ENCODE data around the gene ENAH.

DNA sequence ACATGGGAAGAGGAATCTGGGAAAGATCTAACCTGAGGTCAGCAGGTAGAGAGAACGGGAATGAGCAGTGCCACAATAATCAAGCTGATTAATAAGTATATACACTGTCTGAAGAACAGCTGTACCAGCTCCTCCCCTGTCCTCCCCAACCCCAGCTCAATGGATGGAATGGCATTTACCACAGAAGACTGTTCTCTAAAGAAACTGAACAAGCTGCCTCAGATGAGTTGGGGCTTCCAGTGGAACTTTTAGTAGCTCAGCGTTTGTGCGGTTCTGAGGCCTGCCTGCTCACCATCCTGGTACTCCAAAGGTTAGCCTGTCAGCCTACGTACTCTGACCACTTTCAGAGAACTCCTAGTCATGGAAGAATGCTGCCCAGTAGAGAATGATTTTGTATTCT lies 123.2 kb downstream of the ENAH start:
- TF ChIP-seq, protein P1, sequence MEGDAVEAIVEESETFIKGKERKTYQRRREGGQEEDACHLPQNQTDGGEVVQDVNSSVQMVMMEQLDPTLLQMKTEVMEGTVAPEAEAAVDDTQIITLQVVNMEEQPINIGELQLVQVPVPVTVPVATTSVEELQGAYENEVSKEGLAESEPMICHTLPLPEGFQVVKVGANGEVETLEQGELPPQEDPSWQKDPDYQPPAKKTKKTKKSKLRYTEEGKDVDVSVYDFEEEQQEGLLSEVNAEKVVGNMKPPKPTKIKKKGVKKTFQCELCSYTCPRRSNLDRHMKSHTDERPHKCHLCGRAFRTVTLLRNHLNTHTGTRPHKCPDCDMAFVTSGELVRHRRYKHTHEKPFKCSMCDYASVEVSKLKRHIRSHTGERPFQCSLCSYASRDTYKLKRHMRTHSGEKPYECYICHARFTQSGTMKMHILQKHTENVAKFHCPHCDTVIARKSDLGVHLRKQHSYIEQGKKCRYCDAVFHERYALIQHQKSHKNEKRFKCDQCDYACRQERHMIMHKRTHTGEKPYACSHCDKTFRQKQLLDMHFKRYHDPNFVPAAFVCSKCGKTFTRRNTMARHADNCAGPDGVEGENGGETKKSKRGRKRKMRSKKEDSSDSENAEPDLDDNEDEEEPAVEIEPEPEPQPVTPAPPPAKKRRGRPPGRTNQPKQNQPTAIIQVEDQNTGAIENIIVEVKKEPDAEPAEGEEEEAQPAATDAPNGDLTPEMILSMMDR (IDR thresholded peaks at IDR 0.05) = no peak
- TF ChIP-seq EZH2 (IDR thresholded peaks at IDR 0.05; ENCODE audit: borderline replicate concordance, insufficient read depth, low read depth, low read length, poor library complexity, severe bottlenecking) = no peak

Measured in B cell (primary cell).